H1 (cell line): ENCODE data around the gene TXK. TPM values are rescaled to one million over a fixed set of nuclear protein-coding genes. Genes with fewer than 3 reads are reported as not detected.

Experiments used
- BRCA1 ChIP-seq: IDR thresholded peaks from 2 replicates; pipeline ENCODE4 v1.6.1; 2012; ENCODE audit warnings: low read depth, low read length, improper control_type of control experiment
- GABPA ChIP-seq: IDR thresholded peaks from 2 replicates; pipeline ENCODE4 v1.6.1; 2011; ENCODE audit warnings: mild to moderate bottlenecking, low read length, moderate library complexity, borderline replicate concordance; ENCODE audit not compliant: insufficient read depth
- JUN ChIP-seq: IDR thresholded peaks from 2 replicates; pipeline ENCODE4 v1.6.1; 2011; ENCODE audit warnings: low read depth, mild to moderate bottlenecking, improper control_type of control experiment, low read length
- POU5F1 ChIP-seq: IDR thresholded peaks from 2 replicates; pipeline ENCODE4 v1.6.1; 2011; ENCODE audit warnings: low read depth, mild to moderate bottlenecking, low read length, moderate library complexity
- polyA plus RNA-seq, 7 experiments: library from polyadenylated mRNA; depleted of rRNA in 3 of 7; stranded (reverse) in 5 of 7; unstranded in 2 of 7; fragments of >200 nt in 5 of 7; fragments of 200-250 nt in 2 of 7; gene quantifications; 1 replicate in 5 of 7; 2 replicates in 1 of 7; 4 replicates in 1 of 7; pipeline versions ENCODE4 v1.2.1 to v1.2.3, GENCODE V29; 2011 to 2013; ENCODE audit warnings: missing spikeins in 2 of 7, mixed read lengths in 2 of 7
- total RNA-seq: library from RNA; stranded (reverse); fragmentation: NEBNext Ultra II Directional; extraction: Animal tissue kit (Norgen Biotek cat#: 25700); gene quantifications from 2 replicates; pipeline ENCODE4 v1.2.1, GENCODE V29; 2021
- TF ChIP-seq, protein P1 (sequence below): fragments of 300-600 bp; sonication (generic); IDR thresholded peaks from 2 replicates; pipeline ENCODE4 v1.7.1; 2012; ENCODE audit warnings: low read length, moderate library complexity, mild to moderate bottlenecking, inconsistent platforms; ENCODE audit not compliant: insufficient replicate concordance
- TF ChIP-seq, protein P2 (sequence below), 3 experiments: IDR thresholded peaks; 1 replicate in 2 of 3; 2 replicates in 1 of 3; pipeline versions ENCODE4 v1.5.1 to v1.6.1; 2011; ENCODE audit warnings: low read length in 3 of 3, mild to moderate bottlenecking in 3 of 3, inconsistent platforms in 2 of 3, low read depth in 1 of 3, moderate library complexity in 1 of 3; ENCODE audit not compliant: insufficient read depth in 1 of 3; ENCODE audit errors: control extremely low read depth in 1 of 3
- TF ChIP-seq, protein P3 (sequence below): IDR thresholded peaks from 2 replicates; pipeline ENCODE4 v1.6.1; 2011; ENCODE audit warnings: low read depth, mild to moderate bottlenecking, low read length; ENCODE audit not compliant: insufficient read depth

The TXK gene
- total and polyA plus RNA-seq, 2 of the 8 experiments (the other 6 are each of a cell fraction or from before 2014, with no cell fraction given): not detected

DNA sequence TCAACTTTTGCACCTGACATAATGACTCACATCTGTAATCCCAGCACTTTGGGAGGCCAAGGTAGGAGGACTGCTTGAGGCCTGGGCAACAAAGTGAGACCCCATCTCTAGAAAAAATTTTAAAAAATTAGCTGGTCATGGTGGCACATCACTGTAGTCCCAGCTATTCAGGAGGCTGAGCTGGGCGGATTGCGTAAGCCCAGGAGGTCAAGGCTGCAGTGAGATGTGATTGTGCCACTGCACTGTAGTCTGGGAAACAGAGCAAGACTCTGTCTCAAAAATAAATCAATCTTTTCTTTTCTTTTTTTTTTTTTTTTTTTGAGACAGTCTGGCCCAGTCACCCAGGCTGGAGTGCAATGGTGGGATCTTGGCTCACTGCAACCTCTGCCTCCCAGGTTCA, 65.0 kb downstream of the TXK start (continued):
- no peak for TF ChIP-seq JUN
- no peak for TF ChIP-seq BRCA1
- TF ChIP-seq, protein P1, sequence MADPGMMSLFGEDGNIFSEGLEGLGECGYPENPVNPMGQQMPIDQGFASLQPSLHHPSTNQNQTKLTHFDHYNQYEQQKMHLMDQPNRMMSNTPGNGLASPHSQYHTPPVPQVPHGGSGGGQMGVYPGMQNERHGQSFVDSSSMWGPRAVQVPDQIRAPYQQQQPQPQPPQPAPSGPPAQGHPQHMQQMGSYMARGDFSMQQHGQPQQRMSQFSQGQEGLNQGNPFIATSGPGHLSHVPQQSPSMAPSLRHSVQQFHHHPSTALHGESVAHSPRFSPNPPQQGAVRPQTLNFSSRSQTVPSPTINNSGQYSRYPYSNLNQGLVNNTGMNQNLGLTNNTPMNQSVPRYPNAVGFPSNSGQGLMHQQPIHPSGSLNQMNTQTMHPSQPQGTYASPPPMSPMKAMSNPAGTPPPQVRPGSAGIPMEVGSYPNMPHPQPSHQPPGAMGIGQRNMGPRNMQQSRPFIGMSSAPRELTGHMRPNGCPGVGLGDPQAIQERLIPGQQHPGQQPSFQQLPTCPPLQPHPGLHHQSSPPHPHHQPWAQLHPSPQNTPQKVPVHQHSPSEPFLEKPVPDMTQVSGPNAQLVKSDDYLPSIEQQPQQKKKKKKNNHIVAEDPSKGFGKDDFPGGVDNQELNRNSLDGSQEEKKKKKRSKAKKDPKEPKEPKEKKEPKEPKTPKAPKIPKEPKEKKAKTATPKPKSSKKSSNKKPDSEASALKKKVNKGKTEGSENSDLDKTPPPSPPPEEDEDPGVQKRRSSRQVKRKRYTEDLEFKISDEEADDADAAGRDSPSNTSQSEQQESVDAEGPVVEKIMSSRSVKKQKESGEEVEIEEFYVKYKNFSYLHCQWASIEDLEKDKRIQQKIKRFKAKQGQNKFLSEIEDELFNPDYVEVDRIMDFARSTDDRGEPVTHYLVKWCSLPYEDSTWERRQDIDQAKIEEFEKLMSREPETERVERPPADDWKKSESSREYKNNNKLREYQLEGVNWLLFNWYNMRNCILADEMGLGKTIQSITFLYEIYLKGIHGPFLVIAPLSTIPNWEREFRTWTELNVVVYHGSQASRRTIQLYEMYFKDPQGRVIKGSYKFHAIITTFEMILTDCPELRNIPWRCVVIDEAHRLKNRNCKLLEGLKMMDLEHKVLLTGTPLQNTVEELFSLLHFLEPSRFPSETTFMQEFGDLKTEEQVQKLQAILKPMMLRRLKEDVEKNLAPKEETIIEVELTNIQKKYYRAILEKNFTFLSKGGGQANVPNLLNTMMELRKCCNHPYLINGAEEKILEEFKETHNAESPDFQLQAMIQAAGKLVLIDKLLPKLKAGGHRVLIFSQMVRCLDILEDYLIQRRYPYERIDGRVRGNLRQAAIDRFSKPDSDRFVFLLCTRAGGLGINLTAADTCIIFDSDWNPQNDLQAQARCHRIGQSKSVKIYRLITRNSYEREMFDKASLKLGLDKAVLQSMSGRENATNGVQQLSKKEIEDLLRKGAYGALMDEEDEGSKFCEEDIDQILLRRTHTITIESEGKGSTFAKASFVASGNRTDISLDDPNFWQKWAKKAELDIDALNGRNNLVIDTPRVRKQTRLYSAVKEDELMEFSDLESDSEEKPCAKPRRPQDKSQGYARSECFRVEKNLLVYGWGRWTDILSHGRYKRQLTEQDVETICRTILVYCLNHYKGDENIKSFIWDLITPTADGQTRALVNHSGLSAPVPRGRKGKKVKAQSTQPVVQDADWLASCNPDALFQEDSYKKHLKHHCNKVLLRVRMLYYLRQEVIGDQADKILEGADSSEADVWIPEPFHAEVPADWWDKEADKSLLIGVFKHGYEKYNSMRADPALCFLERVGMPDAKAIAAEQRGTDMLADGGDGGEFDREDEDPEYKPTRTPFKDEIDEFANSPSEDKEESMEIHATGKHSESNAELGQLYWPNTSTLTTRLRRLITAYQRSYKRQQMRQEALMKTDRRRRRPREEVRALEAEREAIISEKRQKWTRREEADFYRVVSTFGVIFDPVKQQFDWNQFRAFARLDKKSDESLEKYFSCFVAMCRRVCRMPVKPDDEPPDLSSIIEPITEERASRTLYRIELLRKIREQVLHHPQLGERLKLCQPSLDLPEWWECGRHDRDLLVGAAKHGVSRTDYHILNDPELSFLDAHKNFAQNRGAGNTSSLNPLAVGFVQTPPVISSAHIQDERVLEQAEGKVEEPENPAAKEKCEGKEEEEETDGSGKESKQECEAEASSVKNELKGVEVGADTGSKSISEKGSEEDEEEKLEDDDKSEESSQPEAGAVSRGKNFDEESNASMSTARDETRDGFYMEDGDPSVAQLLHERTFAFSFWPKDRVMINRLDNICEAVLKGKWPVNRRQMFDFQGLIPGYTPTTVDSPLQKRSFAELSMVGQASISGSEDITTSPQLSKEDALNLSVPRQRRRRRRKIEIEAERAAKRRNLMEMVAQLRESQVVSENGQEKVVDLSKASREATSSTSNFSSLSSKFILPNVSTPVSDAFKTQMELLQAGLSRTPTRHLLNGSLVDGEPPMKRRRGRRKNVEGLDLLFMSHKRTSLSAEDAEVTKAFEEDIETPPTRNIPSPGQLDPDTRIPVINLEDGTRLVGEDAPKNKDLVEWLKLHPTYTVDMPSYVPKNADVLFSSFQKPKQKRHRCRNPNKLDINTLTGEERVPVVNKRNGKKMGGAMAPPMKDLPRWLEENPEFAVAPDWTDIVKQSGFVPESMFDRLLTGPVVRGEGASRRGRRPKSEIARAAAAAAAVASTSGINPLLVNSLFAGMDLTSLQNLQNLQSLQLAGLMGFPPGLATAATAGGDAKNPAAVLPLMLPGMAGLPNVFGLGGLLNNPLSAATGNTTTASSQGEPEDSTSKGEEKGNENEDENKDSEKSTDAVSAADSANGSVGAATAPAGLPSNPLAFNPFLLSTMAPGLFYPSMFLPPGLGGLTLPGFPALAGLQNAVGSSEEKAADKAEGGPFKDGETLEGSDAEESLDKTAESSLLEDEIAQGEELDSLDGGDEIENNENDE: no peak
- TF ChIP-seq, protein P2, sequence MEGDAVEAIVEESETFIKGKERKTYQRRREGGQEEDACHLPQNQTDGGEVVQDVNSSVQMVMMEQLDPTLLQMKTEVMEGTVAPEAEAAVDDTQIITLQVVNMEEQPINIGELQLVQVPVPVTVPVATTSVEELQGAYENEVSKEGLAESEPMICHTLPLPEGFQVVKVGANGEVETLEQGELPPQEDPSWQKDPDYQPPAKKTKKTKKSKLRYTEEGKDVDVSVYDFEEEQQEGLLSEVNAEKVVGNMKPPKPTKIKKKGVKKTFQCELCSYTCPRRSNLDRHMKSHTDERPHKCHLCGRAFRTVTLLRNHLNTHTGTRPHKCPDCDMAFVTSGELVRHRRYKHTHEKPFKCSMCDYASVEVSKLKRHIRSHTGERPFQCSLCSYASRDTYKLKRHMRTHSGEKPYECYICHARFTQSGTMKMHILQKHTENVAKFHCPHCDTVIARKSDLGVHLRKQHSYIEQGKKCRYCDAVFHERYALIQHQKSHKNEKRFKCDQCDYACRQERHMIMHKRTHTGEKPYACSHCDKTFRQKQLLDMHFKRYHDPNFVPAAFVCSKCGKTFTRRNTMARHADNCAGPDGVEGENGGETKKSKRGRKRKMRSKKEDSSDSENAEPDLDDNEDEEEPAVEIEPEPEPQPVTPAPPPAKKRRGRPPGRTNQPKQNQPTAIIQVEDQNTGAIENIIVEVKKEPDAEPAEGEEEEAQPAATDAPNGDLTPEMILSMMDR (IDR thresholded peaks at IDR 0.05; ENCODE audit: control extremely low read depth in 1 of 3, insufficient read depth in 1 of 3, low read depth in 1 of 3, low read length in 3 of 3): no peak
- no peak for TF ChIP-seq POU5F1
- TF ChIP-seq GABPA: no peak
- TF ChIP-seq, protein P3, sequence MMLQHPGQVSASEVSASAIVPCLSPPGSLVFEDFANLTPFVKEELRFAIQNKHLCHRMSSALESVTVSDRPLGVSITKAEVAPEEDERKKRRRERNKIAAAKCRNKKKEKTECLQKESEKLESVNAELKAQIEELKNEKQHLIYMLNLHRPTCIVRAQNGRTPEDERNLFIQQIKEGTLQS: no peak
